Muscle of leg (tissue), 11 donors: ENCODE results near the gene MYL4. TPM values are rescaled to one million over a fixed set of nuclear protein-coding genes. Genes with fewer than 3 reads are reported as not detected.
A peak's percentile ranks its signal among the peaks of the same experiment; 100 is the strongest.

Experiments
- DNase-seq: peaks from one replicate; pipeline ENCODE4 v3.0.0; 2013
- H3K27ac ChIP-seq: one replicate; pipeline ENCODE4 v1.5.1; 2013; ENCODE audit warnings: mild to moderate bottlenecking, low read length, control low read depth
- H3K27me3 ChIP-seq: one replicate; pipeline ENCODE4 v1.6.1; 2013; ENCODE audit warnings: low read length; ENCODE audit not compliant: control insufficient read depth, insufficient read depth
- H3K36me3 ChIP-seq: one replicate; pipeline ENCODE4 v1.6.1; 2013; ENCODE audit warnings: low read length; ENCODE audit not compliant: control insufficient read depth, insufficient read depth
- H3K4me1 ChIP-seq: one replicate; pipeline ENCODE4 v1.6.1; 2013; ENCODE audit warnings: low read length; ENCODE audit not compliant: control insufficient read depth, insufficient read depth
- H3K4me3 ChIP-seq: one replicate; pipeline ENCODE4 v1.5.1; 2013; ENCODE audit warnings: low read length, control low read depth
- H3K9me3 ChIP-seq: replicated peaks from 2 replicates; pipeline ENCODE4 v1.6.1; 2013; ENCODE audit warnings: low read depth, low read length; ENCODE audit not compliant: control insufficient read depth
- WGBS: methylation state at CpG from one replicate; pipeline ENCODE4 v1.1.5; 2013; ENCODE audit warnings: missing lambda C conversion rate; ENCODE audit not compliant: insufficient coverage; 5-methylcytosine and 5-hydroxymethylcytosine counted together
- polyA plus RNA-seq, 8 donors: library from polyadenylated mRNA; unstranded; fragments of 120-200 nt; gene quantifications; one replicate each; pipeline versions ENCODE4 v1.2.1 to v1.2.3, GENCODE V29; 2013; ENCODE audit warnings: inconsistent platforms in 1 of 8, low replicate concordance in 1 of 8; ENCODE audit not compliant: insufficient read length in 8 of 8, insufficient read depth in 1 of 8
- total RNA-seq: library from RNA; stranded (reverse); fragments of 120-200 nt; gene quantifications from one replicate; pipeline ENCODE4 v1.2.4, GENCODE V29; 2013

Gene MYL4
- total and polyA plus RNA-seq, 9 donors, result 1,072 to 1,940 (median 1,610) TPM

- H3K4me1 ChIP-seq, result peaks cover 20% of the 10 kb centered on the region
- WGBS, result 31% methylated on average over 2 of the region's 3 CpGs
- H3K27ac ChIP-seq, result peak overlapping the region; percentile 85
- peaks cover under 1% of the 10 kb centered on the region for H3K27me3 ChIP-seq
- no peak overlapping the region for H3K4me3 ChIP-seq
- H3K36me3 ChIP-seq, result peaks cover 29% of the 10 kb centered on the region
- no peaks in the 10 kb centered on the region for H3K9me3 ChIP-seq
- peak; percentile 87 for DNase-seq
Observed at GRCh38 chr17:47225436-47225858, 16.3 kb downstream of the MYL4 start.

GRCh38 chr17:47225911-47226688 is 17.0 kb downstream of the MYL4 start:
- WGBS, result no CpG with 5 or more reads among the region's 2 CpGs
- peaks cover 25% of the 10 kb centered on the region for H3K36me3 ChIP-seq
- H3K27me3 ChIP-seq, result peaks cover 2% of the 10 kb centered on the region
- peak overlapping the region; percentile 85 for H3K27ac ChIP-seq
- no peak overlapping the region for H3K4me3 ChIP-seq
- no peak for DNase-seq
- H3K4me1 ChIP-seq, result peaks cover 20% of the 10 kb centered on the region
- H3K9me3 ChIP-seq, result no peaks in the 10 kb centered on the region

GRCh38 chr17:47227862-47228261 is 18.7 kb downstream of the MYL4 start:
- WGBS, result 50% methylated on average over 1 of the region's 2 CpGs
- H3K4me3 ChIP-seq, result no peak overlapping the region
- H3K27ac ChIP-seq, result no peak overlapping the region
- H3K36me3 ChIP-seq, result peaks cover 7% of the 10 kb centered on the region
- H3K4me1 ChIP-seq, result peaks cover 20% of the 10 kb centered on the region
- no peaks in the 10 kb centered on the region for H3K9me3 ChIP-seq
- H3K27me3 ChIP-seq, result peaks cover 2% of the 10 kb centered on the region
- no peak for DNase-seq

- 0% methylated on average over 8 of the region's 22 CpGs for WGBS
- Histone ChIP-seq H3K36me3 (no peaks in the 10 kb centered on the region), H3K9me3 (no peaks in the 10 kb centered on the region), H3K27ac (peak overlapping the region; percentile 45), H3K4me1 (peaks cover 14% of the 10 kb centered on the region), H3K27me3 (peaks cover 2% of the 10 kb centered on the region), H3K4me3 (peak overlapping the region; percentile 23)
- peak; percentile 96 for DNase-seq
Observed at GRCh38 chr17:47229535-47230443, 20.6 kb downstream of the MYL4 start.

GRCh38 chr17:47230864-47231263 is 21.7 kb downstream of the MYL4 start:
- Histone ChIP-seq H3K4me1 (peaks cover 8% of the 10 kb centered on the region), H3K27ac (no peak overlapping the region), H3K27me3 (peaks cover 2% of the 10 kb centered on the region), H3K36me3 (no peaks in the 10 kb centered on the region), H3K4me3 (no peak overlapping the region), H3K9me3 (no peaks in the 10 kb centered on the region)
- WGBS, result 94% methylated on average over 4 of the region's 10 CpGs
- no peak for DNase-seq

GRCh38 chr17:47231334-47231733 is 22.2 kb downstream of the MYL4 start:
- Histone ChIP-seq H3K4me3 (no peak overlapping the region), H3K27me3 (peaks cover 2% of the 10 kb centered on the region), H3K36me3 (no peaks in the 10 kb centered on the region), H3K9me3 (no peaks in the 10 kb centered on the region), H3K4me1 (peaks cover 8% of the 10 kb centered on the region), H3K27ac (no peak overlapping the region)
- WGBS, result 100% methylated on average over 1 of the region's 3 CpGs
- DNase-seq, result no peak

- WGBS, result 100% methylated on average over 2 of the region's 3 CpGs
- H3K4me1 ChIP-seq, result peaks cover 8% of the 10 kb centered on the region
- no peak for DNase-seq
- H3K36me3 ChIP-seq, result peaks cover under 1% of the 10 kb centered on the region
- H3K27ac ChIP-seq, result no peak overlapping the region
- peaks cover 2% of the 10 kb centered on the region for H3K27me3 ChIP-seq
- no peaks in the 10 kb centered on the region for H3K9me3 ChIP-seq
- no peak overlapping the region for H3K4me3 ChIP-seq
Observed at GRCh38 chr17:47231866-47232265, 22.7 kb downstream of the MYL4 start.

GRCh38 chr17:47232465-47232864 is 23.3 kb downstream of the MYL4 start:
- DNase-seq, result no peak
- Histone ChIP-seq H3K27ac (no peak overlapping the region), H3K36me3 (peaks cover 3% of the 10 kb centered on the region), H3K27me3 (peaks cover 2% of the 10 kb centered on the region), H3K9me3 (peaks cover 3% of the 10 kb centered on the region), H3K4me3 (no peak overlapping the region), H3K4me1 (peaks cover 8% of the 10 kb centered on the region)
- no CpG with 5 or more reads among the region's 2 CpGs for WGBS

GRCh38 chr17:47235506-47235905 is 26.4 kb downstream of the MYL4 start:
- no peak overlapping the region for H3K27ac ChIP-seq
- peaks cover 3% of the 10 kb centered on the region for H3K9me3 ChIP-seq
- WGBS, result 100% methylated on average over 3 of the region's 3 CpGs
- peaks cover under 1% of the 10 kb centered on the region for H3K27me3 ChIP-seq
- no peak for DNase-seq
- H3K36me3 ChIP-seq, result peaks cover 3% of the 10 kb centered on the region
- H3K4me1 ChIP-seq, result peaks cover 12% of the 10 kb centered on the region
- H3K4me3 ChIP-seq, result no peak overlapping the region

- peaks cover 3% of the 10 kb centered on the region for H3K36me3 ChIP-seq
- peaks cover 12% of the 10 kb centered on the region for H3K4me1 ChIP-seq
- H3K4me3 ChIP-seq, result no peak overlapping the region
- peaks cover 3% of the 10 kb centered on the region for H3K9me3 ChIP-seq
- no peaks in the 10 kb centered on the region for H3K27me3 ChIP-seq
- WGBS, result 100% methylated on average over 1 of the region's 2 CpGs
- H3K27ac ChIP-seq, result no peak overlapping the region
- no peak for DNase-seq
Observed at GRCh38 chr17:47235923-47236322, 26.8 kb downstream of the MYL4 start.
